Panc1 (cell line): Measurements from ENCODE around the gene INTS1. TPM values are rescaled to one million over a fixed set of nuclear protein-coding genes. Genes with fewer than 3 reads are reported as not detected.

ENCODE experiments used
- ATAC-seq: fragments of 200-7000 bp; cut with Tn5 transposase; 2 replicates; pipeline ENCODE4 v1.9.1; 2020; ENCODE audit warnings: mild to moderate bottlenecking, moderate library complexity
- Bru-seq: library from RNA; stranded (reverse); fragments of 400-500 nt; gene quantifications from one replicate; lab custom pipeline; 2021; lab: Mats Ljungman, UMichigan
- BruChase-seq, 2 experiments: library from RNA; stranded (reverse); fragments of 400-500 nt; gene quantifications; one replicate each; lab custom pipeline; 2021; lab: Mats Ljungman, UMichigan
- BruUV-seq: library from RNA; stranded (reverse); fragments of 400-500 nt; replicated peaks from 2 replicates; lab custom pipeline; 2021; lab: Mats Ljungman, UMichigan
- CTCF ChIA-PET: fragments of 300-600 bp; sonication (Branson Sonifier 250); formaldehyde crosslinking; loops from one replicate; lab custom pipeline; 2022; ENCODE audit warnings: antibody characterized with exemption; lab: Charles Lee
- POLR2A ChIA-PET: fragments of 300-600 bp; sonication (Branson Sonifier 250); formaldehyde crosslinking; loops from one replicate; lab custom pipeline; 2022; ENCODE audit warnings: antibody characterized with exemption; lab: Charles Lee
- DNase-seq: peaks from one replicate; pipeline ENCODE4 v3.0.0-alpha.2; 2010; ENCODE audit warnings: low read depth, low spot score
- H3K27ac ChIP-seq: 2 replicates; pipeline ENCODE4 v1.5.1; 2011; ENCODE audit warnings: mild to moderate bottlenecking, low read length, inconsistent platforms
- H3K27me3 ChIP-seq: fragments of 200-500 bp; sonication (Bioruptor generic); 2 replicates; pipeline ENCODE4 v1.6.0; 2014; ENCODE audit warnings: low read length, inconsistent platforms; ENCODE audit not compliant: control insufficient read depth, insufficient read depth
- H3K36me3 ChIP-seq: fragments of 200-500 bp; sonication (Bioruptor generic); 2 replicates; pipeline ENCODE4 v1.5.1; 2014; ENCODE audit warnings: inconsistent platforms, mild to moderate bottlenecking, low read length, moderate library complexity; ENCODE audit not compliant: control insufficient read depth, insufficient read depth
- H3K4me1 ChIP-seq: 2 replicates; pipeline ENCODE4 v1.5.1; 2011; ENCODE audit warnings: inconsistent platforms, mild to moderate bottlenecking, low read length, moderate library complexity; ENCODE audit not compliant: control insufficient read depth, insufficient read depth
- H3K4me3 ChIP-seq, 2 experiments: 2 replicates each; pipeline ENCODE4 v1.5.1; 2011 to 2012; ENCODE audit warnings: low read depth in 2 of 2, low read length in 2 of 2, mild to moderate bottlenecking in 2 of 2, inconsistent platforms in 1 of 2, moderate library complexity in 1 of 2
- H3K9me3 ChIP-seq: fragments of 200-500 bp; sonication (Bioruptor generic); 2 replicates; pipeline ENCODE4 v1.5.1; 2014; ENCODE audit warnings: low read depth, mild to moderate bottlenecking, inconsistent platforms, low read length, moderate library complexity; ENCODE audit not compliant: control insufficient read depth, insufficient read depth
- CTCF ChIP-seq: fragments of 450-650 bp; IDR thresholded peaks from 2 replicates; pipeline ENCODE4 v1.5.1; 2017; ENCODE audit warnings: mild to moderate bottlenecking
- POLR2AphosphoS5 ChIP-seq: IDR thresholded peaks from 2 replicates; pipeline ENCODE4 v1.6.1; 2012; ENCODE audit warnings: mild to moderate bottlenecking, low read depth, low read length, moderate library complexity
- REST ChIP-seq, 2 experiments: IDR thresholded peaks; 2 replicates each; pipeline ENCODE4 v1.6.1; 2011 to 2012; ENCODE audit warnings: low read depth in 2 of 2, control low read depth in 1 of 2, low read length in 1 of 2, mild to moderate bottlenecking in 1 of 2, moderate library complexity in 1 of 2; ENCODE audit not compliant: insufficient read depth in 1 of 2
- SIN3A ChIP-seq: IDR thresholded peaks from 2 replicates; pipeline ENCODE4 v1.6.1; 2012; ENCODE audit warnings: low read depth, mild to moderate bottlenecking, low read length, moderate library complexity, borderline replicate concordance; ENCODE audit not compliant: insufficient read depth
- TCF7L2 ChIP-seq: IDR thresholded peaks from 2 replicates; pipeline ENCODE4 v1.6.1; 2011; ENCODE audit warnings: mild to moderate bottlenecking, low read depth, low read length, inconsistent platforms
- in situ Hi-C: cut with HindIII; loops from 2 replicates; pipeline ENCODE4 v1.10.0; 2016; ENCODE audit warnings: low sequenced_read_pairs, low pct_unique_long_range_greater_than_20kb
- intact Hi-C: fragments of 100-400 bp; cut with micrococcal nuclease; formaldehyde crosslinking; loops from one replicate; pipeline ENCODE4 v1.10.0; 2022; ENCODE audit not compliant: unreplicated experiment
- long read RNA-seq: library from polyadenylated mRNA; unstranded; transcript quantifications from one replicate; pipeline ENCODE4 v2.0.0, GENCODE V29; 2021; ENCODE audit not compliant: unreplicated experiment
- polyA plus RNA-seq: library from polyadenylated mRNA; unstranded; fragments of >200 nt; gene quantifications from one replicate; pipeline ENCODE4 v1.2.1, GENCODE V29; 2012; ENCODE audit warnings: missing spikeins; ENCODE audit not compliant: insufficient read length
- total RNA-seq: library from RNA; stranded (reverse); gene quantifications from one replicate; pipeline ENCODE4 v1.2.1, GENCODE V29; 2021; ENCODE audit not compliant: unreplicated experiment

INTS1 gene
- total RNA-seq (173 TPM), Bru-seq, nascent RNA (percentile 68 among the genes with signal in this experiment), BruChase-seq, experiment 1, labeled RNA remaining after a 2-hour chase (percentile 76 among the genes with signal in this experiment), BruChase-seq, experiment 2, labeled RNA remaining after a 6-hour chase (percentile 85 among the genes with signal in this experiment)
- polyA plus RNA-seq: 196 TPM
- long read RNA-seq, full-length matches to known transcripts: 11 of 216 reads
- long read RNA-seq, partial matches to known transcripts: 174 of 216 reads
- long read RNA-seq, other reads (novel, unspliced or antisense): 31 of 216 reads

- TSS peak; percentile 74 for BruUV-seq
- peak within 1 kb of the TSS; percentile 85 to 99 for H3K4me3 ChIP-seq
- in situ Hi-C loops: no loop called here
- no peaks in the 10 kb centered on the region for H3K9me3 ChIP-seq
- DNase-seq (no peak), ATAC-seq (peak; percentile 86)
- peak within 1 kb of the TSS; percentile 98 for H3K27ac ChIP-seq
- ChIA-PET CTCF (interaction anchor here (0.6 to 1.0 kb wide), 4 partner anchors 16 to 57 kb away, joined by 3 to 5 read pairs (median 4); partner anchors contain the start of gene TMEM184A), POLR2A (interaction anchor here (0.6 kb wide), 1 partner anchor 9 kb away, joined by 10 read pairs; no protein-coding TSS in a partner anchor)
- peaks cover 13% of the 10 kb centered on the region; the same call in 1 of the 2 replicates for H3K36me3 ChIP-seq
- TF ChIP-seq SIN3A: peak; percentile 92; the same call in 1 of the 2 replicates
- TF ChIP-seq TCF7L2: 0 out of 2 replicates have a peak, but pooled peaks have one; percentile 41
- TF ChIP-seq CTCF: peak; percentile 99
- TF ChIP-seq POLR2AphosphoS5: peak; percentile 93
- 0 out of 4 replicates have a peak, but pooled peaks of 1 of the 2 experiments have one; percentile 30 for TF ChIP-seq REST (IDR thresholded peaks at IDR 0.05; ENCODE audit: insufficient read depth in 1 of 2, low read depth in 2 of 2, low read length in 1 of 2)
- H3K27me3 ChIP-seq: no peaks in the 10 kb centered on the region
- intact Hi-C loops: loop anchor here (2.0 kb wide), 1 partner anchor 33 kb away; no protein-coding TSS in a partner anchor
- H3K4me1 ChIP-seq: peaks cover 45% of the 10 kb centered on the region
Measured at GRCh38 chr7:1503816-1504775, at the start of gene INTS1. TSS of gene INTS1 (minus strand) at chr7:1504389. CDS start at chr7:1503960, 429 bp downstream.

GRCh38 chr7:1553512-1554210, 49.5 kb upstream of the INTS1 start:
- no TSS peak for BruUV-seq
- peaks cover 38% of the 10 kb centered on the region for H3K4me1 ChIP-seq
- no peak for ATAC-seq
- H3K27ac ChIP-seq: peak overlapping the region; percentile 55; the same call in 1 of the 2 replicates
- H3K4me3 ChIP-seq: no peak overlapping the region
- no peaks in the 10 kb centered on the region for H3K9me3 ChIP-seq
- DNase-seq: no peak
- ChIA-PET POLR2A (no interaction called here), CTCF (interaction anchor here (1.4 kb wide), 1 partner anchor 121 kb away, joined by 3 read pairs; no protein-coding TSS in a partner anchor)
- no peak for TF ChIP-seq SIN3A
- TF ChIP-seq TCF7L2: no peak
- intact Hi-C loops (no loop called here), in situ Hi-C loops (no loop called here)
- no peaks in the 10 kb centered on the region for H3K27me3 ChIP-seq
- no peaks in the 10 kb centered on the region for H3K36me3 ChIP-seq
